Fibroblast of mammary gland (primary cell): ENCODE data around the gene LDLRAP1.
"Not testable (repeated sequence)": the region's sequence is repeated elsewhere in the genome, so short reads cannot be mapped to it uniquely, and the experiment has no call there.

Experiments
- DNase-seq: peaks from one replicate; pipeline ENCODE4 v3.0.0-alpha.2; 2010; ENCODE audit warnings: low read depth
- H3K4me3 ChIP-seq: 2 replicates; pipeline ENCODE4 v1.5.1; 2011; ENCODE audit warnings: low read depth, mild to moderate bottlenecking, low read length, moderate library complexity; ENCODE audit not compliant: control insufficient read depth
- TF ChIP-seq, protein P1 (sequence below): conservative IDR thresholded peaks from 2 replicates; pipeline ENCODE4 v1.5.1; 2011; ENCODE audit warnings: low read depth, low read length, inconsistent platforms; ENCODE audit not compliant: control insufficient read depth, insufficient read depth

Gene LDLRAP1

DNA sequence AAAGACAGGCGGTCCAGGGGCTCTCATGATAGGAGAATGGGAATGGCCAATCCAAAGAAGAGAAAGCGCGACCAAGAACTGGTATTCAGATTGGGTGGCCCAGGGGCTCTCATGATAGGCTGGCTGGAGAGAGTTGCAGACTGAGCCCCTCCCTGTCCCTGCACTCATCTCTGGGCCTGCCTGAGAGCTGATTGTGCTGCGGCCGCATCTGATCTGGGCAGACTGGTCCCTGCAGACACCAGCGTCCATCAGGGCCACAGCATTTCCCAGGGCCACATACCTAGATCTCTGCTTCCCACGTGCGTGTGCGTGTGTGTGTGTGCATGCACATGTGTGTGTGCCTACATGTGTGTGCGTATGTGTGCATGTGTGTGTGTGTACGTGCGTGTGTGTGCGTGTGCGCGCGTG, 42.8 kb downstream of the LDLRAP1 start:
- TF ChIP-seq, protein P1, sequence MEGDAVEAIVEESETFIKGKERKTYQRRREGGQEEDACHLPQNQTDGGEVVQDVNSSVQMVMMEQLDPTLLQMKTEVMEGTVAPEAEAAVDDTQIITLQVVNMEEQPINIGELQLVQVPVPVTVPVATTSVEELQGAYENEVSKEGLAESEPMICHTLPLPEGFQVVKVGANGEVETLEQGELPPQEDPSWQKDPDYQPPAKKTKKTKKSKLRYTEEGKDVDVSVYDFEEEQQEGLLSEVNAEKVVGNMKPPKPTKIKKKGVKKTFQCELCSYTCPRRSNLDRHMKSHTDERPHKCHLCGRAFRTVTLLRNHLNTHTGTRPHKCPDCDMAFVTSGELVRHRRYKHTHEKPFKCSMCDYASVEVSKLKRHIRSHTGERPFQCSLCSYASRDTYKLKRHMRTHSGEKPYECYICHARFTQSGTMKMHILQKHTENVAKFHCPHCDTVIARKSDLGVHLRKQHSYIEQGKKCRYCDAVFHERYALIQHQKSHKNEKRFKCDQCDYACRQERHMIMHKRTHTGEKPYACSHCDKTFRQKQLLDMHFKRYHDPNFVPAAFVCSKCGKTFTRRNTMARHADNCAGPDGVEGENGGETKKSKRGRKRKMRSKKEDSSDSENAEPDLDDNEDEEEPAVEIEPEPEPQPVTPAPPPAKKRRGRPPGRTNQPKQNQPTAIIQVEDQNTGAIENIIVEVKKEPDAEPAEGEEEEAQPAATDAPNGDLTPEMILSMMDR: no peak
- no peak for DNase-seq
- no peak overlapping the region for H3K4me3 ChIP-seq

DNA sequence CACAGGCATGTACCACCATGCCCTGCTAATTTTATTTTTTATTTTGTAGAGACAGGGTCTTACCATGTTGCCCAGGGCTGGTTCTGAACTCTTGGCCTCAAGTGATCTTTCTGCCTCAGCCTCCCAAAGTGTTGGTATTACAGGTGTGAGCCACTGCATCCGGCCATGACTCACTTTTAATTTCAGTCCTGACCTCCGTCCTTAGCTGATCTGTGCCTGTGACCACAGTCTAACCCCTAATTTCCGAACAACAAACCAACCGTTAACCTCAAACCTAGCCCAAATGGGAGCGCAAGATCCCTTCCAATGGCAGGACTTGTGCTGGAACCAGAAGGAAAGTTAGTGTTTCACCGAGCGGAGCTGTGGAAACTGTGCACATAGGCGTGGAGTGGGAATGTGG, 43.9 kb downstream of the LDLRAP1 start:
- H3K4me3 ChIP-seq: no peak overlapping the region
- DNase-seq: no peak
- TF ChIP-seq, protein P1: no peak

DNA sequence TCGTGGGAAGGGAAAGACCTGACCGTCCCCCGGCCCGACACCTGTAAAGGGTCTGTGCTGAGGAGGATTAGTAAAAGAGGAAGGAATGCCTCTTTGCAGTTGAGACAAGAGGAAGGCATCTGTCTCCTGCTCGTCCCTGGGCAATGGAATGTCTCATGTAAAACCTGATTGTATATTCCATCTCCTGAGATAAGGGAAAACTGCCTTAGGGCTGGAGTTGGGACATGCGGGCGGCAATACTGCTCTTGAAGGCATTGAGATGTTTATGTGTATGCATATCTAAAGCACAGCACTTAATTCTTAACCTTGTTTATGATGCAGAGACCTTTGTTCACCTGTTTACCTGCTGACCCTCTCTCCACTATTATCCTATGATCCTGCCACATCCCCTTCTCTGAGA, 44.8 kb downstream of the LDLRAP1 start:
- DNase-seq, H3K4me3 ChIP-seq: not testable (repeated sequence)

DNA sequence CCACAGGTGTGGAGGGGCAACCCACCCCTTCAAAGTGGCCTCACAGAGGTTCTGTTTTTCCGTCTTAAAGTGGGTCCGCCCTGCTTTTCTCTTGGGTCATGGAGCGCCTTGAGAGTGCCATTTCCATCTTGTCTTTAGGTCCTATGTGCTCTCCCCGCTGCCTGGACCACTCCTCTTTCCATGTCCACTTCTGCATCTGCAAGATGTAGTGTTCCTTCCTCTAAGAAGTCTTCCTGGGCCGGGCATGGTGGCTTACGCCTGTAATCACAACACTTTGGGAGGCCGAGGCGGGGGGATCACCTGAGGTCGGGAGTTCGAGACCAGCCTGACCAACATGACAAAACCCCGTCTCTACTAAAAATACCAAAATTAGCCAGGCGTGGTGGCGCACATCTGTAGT, 45.4 kb downstream of the LDLRAP1 start:
- DNase-seq, H3K4me3 ChIP-seq: not testable (repeated sequence)

DNA sequence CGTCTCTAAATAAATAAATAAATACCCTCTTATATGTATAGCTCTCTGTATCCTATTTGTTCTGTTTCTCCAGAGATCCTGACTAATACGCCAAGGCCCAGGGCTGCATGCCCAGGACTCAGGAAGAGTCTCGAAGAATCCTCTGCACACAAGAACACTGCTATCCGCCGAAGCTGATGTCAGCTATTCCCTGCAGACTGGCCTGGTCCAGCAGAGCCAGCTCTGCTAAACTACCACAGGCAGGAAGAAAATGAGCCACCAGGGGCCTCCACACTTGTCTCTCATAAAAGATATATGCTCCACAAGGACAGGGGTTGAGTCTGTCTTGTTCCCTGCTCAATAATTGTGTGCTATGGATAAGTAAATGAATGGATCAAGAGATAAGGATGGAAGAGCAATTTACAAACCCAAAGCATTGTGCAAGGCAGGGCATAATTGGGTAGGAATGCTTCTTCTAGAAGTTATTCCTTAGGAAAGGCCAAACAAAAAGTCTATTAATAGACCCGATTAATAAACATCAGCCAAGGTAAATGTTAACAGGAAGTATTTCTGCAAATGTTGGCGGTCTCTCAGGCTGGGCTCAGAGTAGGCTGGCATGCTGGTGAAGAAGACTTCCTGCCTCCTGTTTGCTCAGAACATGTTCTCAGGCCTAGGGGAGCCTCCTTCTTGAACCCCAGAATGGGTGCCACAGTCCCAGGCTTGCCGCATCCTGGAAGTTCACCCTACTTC, 46.9 kb downstream of the LDLRAP1 start:
- no peak overlapping the region for H3K4me3 ChIP-seq
- peak; percentile 40 for DNase-seq
- TF ChIP-seq, protein P1: no peak

DNA sequence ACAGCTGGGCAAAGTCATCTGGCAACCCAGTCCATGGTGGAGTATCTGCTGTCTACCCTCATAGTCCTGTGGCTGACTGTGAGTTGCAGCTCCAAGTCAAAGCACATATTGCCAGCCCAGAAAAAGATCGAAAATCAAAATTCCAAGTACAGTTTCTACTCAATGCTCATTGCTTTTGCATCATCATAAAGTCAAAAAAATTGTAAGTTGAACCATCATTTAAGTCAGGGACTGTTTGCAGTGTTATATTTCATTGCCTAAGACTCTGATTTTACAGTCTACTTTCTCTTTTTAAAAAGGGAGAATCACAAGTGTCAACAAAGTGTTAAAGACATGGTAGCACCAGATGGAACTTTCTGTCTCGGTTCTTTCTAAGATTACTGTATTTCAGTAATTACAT, 50.5 kb downstream of the LDLRAP1 start:
- TF ChIP-seq, protein P1: no peak
- DNase-seq: no peak
- H3K4me3 ChIP-seq: no peak overlapping the region

DNA sequence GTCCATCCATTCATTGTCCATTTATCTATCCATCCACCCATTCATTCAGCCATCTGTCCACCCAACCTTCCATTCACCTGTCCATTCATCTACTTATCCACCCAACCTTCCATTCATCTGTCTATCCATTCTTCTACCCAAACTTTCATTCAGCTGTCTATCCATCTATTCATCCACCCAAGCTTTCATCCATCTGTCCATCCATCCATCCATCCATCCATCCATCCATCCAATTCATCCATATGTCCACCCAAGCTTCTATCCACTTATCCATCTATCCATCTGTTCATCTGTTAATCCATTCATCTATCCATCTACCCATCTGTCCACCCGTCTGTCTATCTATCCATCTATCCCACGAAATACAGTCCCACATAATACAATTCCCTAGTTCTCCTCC, 51.6 kb downstream of the LDLRAP1 start:
- TF ChIP-seq, protein P1: no peak
- no peak overlapping the region for H3K4me3 ChIP-seq
- no peak for DNase-seq

DNA sequence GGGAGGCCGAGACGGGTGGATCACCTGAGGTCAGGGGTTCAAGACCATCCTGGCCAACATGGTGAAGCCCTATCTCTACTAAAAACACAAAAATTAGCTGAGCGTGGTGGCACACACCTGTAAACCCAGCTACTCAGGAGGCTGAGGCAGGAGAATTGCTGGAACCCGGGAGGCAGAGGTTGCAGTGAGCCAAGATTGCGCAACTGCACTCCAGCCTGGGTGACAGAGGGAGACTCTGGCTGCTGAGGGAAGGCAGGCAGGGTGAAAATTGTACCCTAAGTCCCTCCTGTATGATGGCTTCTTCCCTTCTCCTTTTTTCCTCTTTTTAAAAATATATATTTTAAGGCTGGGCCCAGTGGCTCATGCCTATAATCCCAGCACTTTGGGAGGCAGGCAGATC, 53.2 kb downstream of the LDLRAP1 start:
- not testable (repeated sequence) for H3K4me3 ChIP-seq, DNase-seq
